ENCODE data around the gene SATB2.

The SATB2 gene

GRCh38 chr2:199449956-199450355 lies 7.8 kb downstream of the SATB2 start:
- ATAC-seq: no peak
- TF ChIP-seq PPARA (CRISPR knock-in tag; IDR thresholded peaks at IDR 0.05; ENCODE audit: borderline replicate concordance): no peak
- no peak for TF ChIP-seq SNAI2 (CRISPR knock-in tag; IDR thresholded peaks at IDR 0.05)
- no peak for TF ChIP-seq OSR1 (CRISPR knock-in tag; IDR thresholded peaks at IDR 0.05)

DNA sequence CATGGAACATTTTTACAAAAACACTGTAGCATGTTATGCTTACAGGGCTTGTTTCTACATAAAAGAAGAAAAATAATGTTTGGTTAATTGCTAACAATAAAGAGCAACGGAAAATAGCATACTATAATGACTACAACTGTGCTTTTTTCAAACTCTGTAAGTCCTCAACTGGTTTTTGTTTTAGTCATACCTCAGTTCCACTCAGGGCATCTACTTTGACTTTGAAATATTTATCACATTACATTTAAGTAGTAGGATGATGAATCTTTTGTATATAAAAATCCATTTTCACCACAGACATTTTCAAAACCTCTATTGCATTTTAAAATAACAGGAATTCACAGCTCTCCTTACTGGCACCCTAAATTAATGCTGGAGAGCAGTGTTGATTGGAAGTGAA lies 8.3 kb downstream of the SATB2 start:
- no peak for ATAC-seq
- no peak for TF ChIP-seq BACH2 (CRISPR knock-in tag; IDR thresholded peaks at IDR 0.05; ENCODE audit: borderline replicate concordance)
- TF ChIP-seq PATZ1 (CRISPR knock-in tag; IDR thresholded peaks at IDR 0.05; ENCODE audit: borderline replicate concordance): no peak
- TF ChIP-seq OSR1 (CRISPR knock-in tag; IDR thresholded peaks at IDR 0.05): no peak
- TF ChIP-seq POU6F1 (CRISPR knock-in tag; IDR thresholded peaks at IDR 0.05; ENCODE audit: borderline replicate concordance, low read depth): no peak

- ATAC-seq: no peak
- TF ChIP-seq ZFP30 (CRISPR knock-in tag; IDR thresholded peaks at IDR 0.05) (no peak), ZNF70 (CRISPR knock-in tag; IDR thresholded peaks at IDR 0.05) (no peak), RARB (CRISPR knock-in tag; IDR thresholded peaks at IDR 0.05) (no peak), ZC3H10 (CRISPR knock-in tag; IDR thresholded peaks at IDR 0.05) (no peak), POU6F1 (CRISPR knock-in tag; IDR thresholded peaks at IDR 0.05; ENCODE audit: borderline replicate concordance, low read depth) (no peak), ESRRG (CRISPR knock-in tag; IDR thresholded peaks at IDR 0.05) (no peak), GLIS3 (CRISPR knock-in tag; IDR thresholded peaks at IDR 0.05) (no peak), CREB5 (CRISPR knock-in tag; IDR thresholded peaks at IDR 0.05; ENCODE audit: low read depth) (no peak), ZNF8 (CRISPR knock-in tag; IDR thresholded peaks at IDR 0.05) (no peak), TOX (CRISPR knock-in tag; IDR thresholded peaks at IDR 0.05; ENCODE audit: borderline replicate concordance) (no peak), OSR1 (CRISPR knock-in tag; IDR thresholded peaks at IDR 0.05) (no peak), ZFP3 (CRISPR knock-in tag; IDR thresholded peaks at IDR 0.05) (no peak), PATZ1 (CRISPR knock-in tag; IDR thresholded peaks at IDR 0.05; ENCODE audit: borderline replicate concordance) (no peak)
- TF ChIP-seq, protein P1, sequence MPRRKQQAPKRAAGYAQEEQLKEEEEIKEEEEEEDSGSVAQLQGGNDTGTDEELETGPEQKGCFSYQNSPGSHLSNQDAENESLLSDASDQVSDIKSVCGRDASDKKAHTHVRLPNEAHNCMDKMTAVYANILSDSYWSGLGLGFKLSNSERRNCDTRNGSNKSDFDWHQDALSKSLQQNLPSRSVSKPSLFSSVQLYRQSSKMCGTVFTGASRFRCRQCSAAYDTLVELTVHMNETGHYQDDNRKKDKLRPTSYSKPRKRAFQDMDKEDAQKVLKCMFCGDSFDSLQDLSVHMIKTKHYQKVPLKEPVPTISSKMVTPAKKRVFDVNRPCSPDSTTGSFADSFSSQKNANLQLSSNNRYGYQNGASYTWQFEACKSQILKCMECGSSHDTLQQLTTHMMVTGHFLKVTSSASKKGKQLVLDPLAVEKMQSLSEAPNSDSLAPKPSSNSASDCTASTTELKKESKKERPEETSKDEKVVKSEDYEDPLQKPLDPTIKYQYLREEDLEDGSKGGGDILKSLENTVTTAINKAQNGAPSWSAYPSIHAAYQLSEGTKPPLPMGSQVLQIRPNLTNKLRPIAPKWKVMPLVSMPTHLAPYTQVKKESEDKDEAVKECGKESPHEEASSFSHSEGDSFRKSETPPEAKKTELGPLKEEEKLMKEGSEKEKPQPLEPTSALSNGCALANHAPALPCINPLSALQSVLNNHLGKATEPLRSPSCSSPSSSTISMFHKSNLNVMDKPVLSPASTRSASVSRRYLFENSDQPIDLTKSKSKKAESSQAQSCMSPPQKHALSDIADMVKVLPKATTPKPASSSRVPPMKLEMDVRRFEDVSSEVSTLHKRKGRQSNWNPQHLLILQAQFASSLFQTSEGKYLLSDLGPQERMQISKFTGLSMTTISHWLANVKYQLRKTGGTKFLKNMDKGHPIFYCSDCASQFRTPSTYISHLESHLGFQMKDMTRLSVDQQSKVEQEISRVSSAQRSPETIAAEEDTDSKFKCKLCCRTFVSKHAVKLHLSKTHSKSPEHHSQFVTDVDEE (CRISPR knock-in tag; IDR thresholded peaks at IDR 0.05): no peak
Measured at GRCh38 chr2:199446996-199447576, 10.7 kb downstream of the SATB2 start.

Measured in SK-N-SH treated with all-trans-retinoic acid at 6 μM for 48 hours (cell line).